UCSD-AML1 (cell line): ENCODE results near the gene C5orf58.
"Not testable (repeated sequence)": the region's sequence is repeated elsewhere in the genome, so short reads cannot be mapped to it uniquely, and the experiment has no call there.

Experiments
- DNase-seq: peaks from one replicate; lab custom pipeline; 2025; ENCODE audit not compliant: unreplicated experiment; lab: John Stamatoyannopoulos, UW

The C5orf58 gene

DNA sequence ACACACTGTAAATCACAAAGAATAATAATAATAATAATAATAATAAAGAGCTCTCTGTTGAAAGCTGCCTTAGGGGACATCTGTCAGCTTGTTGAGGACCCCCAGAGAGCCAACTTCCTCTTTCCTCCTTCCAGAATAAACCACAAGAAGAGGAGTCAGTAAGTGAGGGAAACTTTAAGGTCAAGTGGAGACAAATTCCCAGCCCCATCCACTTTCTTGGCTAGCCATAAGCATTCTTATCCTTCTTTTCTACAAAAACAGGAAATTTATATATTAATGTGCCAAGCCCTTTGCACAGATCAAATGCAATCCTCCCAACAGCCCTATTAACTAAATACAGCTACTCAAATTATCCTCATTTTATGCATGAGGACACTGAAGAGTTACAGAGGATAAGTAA is 9.4 kb upstream of the C5orf58 start:
- no peak for DNase-seq

DNA sequence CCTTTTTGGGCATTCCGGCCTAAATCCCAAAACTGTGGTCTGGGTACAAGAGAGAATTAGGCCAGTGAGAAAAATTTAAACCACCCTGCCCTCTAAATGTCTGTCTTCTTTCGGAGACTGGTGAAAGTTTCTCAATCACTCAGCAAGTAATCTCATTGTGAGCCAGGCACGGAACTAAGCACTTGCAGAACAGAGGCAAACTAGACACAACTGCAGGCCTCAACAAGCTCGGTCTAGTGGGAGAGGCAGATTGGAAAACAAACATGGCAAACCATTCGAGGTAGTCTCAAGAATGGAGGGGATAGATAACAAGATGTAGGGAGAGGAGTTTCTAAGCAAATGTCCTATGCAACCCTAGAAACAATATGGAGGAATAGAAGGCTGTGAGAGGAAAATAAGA is 8.9 kb upstream of the C5orf58 start:
- no peak for DNase-seq

DNA sequence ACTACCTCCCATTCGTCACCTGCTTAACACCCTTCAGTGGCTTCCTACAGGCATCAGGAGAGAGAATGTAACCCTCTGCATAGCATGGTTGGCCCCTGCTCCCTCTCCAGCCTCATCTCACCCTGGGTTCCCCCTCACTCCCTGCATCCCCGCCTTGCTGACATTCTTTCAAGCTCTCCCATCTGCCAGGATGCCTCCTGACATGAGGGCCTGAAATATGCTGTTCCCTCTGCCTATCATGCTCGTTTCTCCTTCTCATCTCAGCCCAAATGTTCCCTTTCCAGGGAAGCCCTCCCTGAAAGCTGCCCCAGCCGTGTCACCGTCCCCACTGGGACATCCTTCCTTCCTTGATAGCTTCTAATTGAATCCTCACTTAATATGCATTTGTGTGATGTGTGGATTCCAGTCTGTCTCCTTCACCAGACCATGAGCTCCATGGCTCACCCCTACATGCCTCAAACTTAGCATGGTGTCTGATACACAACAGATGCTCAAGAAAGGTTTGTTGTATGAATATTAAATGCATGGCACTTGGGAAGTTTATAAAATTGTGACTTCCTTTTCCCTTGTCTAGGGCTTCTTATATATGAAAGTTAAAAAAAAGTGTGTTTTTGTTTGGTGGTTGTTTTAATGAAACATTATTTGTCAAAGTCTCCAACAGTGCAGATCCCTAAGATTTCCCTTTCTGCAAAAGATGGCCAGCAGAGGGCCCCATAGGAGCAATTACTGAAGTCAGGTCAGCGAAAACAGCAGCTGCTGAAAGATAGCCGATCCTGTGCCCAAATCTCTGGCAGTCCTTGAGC is 7.3 kb upstream of the C5orf58 start:
- DNase-seq, result peak; percentile 58

DNA sequence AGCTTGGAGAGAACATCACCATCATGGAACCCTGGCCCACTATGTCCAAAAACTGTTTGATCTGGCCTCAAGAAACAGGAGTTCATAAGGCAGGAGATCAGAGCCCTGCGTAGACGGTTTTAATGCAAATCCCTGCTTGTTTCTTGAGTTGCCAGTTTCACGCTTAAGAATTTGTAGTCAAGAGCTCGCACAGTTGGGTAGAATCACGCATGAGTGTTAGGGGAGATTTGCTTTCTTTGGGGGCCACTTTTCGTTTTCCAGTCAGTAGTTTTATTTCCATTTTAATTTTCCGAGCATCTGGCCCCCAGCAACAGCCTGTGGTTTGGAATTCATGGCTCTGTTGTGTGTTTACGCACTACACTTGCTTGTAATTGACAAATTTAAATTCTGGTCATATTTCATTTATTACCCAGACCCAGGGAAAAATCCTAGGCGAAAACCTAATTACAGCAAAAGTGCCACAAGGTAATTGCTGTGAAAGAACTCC is 6.6 kb upstream of the C5orf58 start:
- DNase-seq, result no peak

DNA sequence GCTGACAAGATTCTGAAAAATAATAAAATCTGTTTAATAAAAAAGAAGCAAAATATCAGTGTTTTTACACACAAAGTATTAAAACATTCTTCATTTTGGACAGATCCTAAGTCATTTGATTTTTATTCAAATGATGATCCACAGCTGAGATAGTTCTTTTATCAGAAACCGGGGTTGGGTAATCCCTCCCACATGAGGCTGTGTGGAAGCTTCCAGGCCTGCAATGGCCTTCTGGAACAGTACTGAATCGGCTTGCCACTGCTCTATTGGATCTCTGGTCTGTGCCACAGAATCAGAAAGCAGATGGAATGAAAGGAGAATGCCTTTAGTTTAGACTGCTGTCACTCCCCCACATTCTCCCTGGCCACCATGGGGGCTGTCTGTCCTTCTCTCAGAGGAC is 6.1 kb upstream of the C5orf58 start:
- DNase-seq, result no peak

DNA sequence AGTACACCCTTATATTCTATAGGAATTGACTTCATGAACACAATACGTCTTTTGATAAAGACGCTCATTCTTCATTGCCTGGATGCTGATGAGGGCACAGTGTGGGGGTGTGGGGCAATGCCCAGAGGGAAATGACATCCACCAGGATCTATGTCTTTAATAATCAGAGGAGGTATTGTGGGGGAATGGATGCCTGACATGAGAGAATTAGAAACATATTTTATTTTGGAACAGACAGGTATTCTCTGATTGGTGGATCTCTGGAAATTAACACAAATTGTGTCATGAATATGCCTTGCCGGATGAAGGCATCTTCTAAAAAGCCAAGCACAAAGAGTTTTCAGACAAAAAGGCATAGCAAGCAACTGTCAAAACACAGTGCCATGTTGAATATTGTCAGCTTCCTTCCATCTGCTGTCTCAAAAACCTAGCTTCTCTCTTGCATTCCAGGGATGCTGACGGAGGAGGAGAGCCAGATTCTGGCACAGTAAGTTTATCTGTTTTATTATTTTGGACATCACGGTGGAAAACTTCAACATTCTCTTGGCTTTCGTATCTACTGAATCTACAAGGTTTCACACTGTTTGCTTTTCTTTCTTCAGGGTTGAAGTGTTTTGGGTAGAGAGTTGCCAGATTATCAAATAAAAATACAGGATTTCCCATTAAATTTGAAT is 3.9 kb upstream of the C5orf58 start:
- no peak for DNase-seq

DNA sequence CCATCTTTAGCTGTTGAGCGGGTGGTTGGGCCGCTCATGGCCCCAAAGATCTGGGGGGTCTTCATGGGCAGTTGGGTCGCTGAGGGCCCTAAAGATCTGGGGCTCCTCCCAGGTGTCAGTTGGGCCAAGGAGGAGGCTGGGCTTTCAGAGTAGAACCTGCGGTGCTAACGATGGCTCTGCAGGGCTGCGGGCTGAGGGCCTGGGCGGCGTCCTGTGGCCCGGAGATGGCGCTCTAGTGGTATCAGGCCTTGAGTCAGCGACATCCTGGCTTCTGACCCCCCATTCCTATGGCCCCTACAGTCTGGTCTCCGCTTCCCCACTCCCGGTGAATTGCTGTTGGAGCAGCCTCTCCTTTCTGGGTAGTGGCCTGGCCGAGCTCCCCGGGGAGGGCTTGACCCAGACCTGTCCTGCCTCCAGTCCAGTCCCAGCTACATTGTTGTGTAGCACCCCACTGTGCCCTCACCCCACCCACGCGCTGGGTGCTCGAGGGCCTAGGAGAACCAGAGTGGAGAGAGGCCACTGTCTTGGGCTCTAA is 640 bp downstream of the C5orf58 start:
- no peak for DNase-seq

DNA sequence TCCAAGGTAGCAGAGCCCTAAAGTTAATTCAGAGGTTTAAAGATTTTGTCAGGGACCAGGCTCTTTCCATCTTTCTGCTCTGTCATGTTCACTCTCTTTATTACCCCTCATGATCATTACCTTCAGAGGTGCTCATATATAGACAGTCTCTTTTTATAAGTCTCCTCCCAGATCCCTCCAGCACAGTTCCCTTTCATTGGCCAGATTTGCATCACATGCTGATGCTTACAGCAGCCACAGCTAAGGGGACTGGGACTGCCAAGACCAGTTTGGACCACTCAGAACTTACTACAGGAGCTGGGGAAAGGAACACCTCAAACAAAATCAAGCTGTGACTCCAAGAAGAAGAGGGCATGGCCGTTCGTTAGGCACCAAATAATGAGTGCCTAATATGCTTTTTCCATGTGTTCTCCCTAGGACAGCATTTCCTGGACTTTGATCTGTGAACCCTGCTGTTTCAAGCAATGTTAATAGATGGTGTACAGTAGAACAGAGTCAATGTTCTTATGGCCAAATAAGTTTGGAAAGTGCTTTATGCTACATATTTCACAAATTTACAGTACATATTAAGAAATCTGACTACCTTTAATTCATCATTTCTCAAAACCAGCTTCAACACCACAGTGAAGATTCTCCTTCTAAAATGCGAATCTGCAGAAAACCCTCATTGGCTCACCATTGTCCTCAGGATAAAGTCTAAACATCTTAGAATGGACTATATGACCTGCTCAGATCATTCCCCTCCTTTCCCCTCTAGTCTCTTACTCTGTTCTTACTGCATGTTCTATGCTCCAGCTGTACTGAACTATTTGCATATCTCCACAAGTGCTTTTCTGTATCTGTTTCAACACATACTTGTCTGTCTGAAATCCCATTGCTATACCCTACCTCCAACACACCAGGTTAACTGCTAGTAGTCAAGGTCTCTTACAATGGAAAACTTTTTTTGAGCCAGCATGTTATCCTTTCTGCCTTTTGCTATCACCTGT is 3.4 kb downstream of the C5orf58 start:
- DNase-seq, result no peak

DNA sequence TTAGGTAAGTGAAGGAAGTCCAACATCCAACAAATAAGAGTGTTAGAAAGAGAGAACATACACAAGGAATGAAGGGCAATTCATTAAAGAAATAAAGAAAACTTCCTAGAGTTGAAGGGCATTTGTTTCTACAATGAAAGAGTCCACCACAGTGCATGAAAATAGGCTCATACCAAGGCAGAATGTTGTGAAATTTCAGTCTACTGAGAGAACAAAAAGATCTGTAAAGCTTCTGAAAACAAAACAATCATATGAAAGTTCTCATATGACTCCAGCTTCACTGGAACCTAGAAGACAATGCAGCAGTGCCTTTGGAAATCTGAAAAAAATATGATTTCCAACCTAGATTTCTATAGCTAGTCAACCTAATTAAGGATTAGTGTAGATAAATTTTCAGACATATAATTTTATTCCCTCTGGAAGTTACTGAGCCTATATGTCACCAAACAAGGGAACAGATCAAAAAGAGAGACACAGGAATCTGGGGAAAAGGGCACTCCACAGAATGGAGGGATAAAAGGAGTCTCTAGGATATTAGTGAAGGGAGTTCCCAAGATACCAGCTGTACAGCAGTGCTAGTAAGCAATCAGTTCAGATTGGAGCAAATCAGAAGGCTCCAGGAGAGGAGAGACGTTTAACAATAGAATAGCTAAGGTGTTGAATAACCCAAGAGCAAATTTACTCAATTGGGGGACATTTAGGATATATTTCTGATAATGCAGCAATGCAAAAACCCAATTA is 5.8 kb downstream of the C5orf58 start:
- DNase-seq, result no peak

DNA sequence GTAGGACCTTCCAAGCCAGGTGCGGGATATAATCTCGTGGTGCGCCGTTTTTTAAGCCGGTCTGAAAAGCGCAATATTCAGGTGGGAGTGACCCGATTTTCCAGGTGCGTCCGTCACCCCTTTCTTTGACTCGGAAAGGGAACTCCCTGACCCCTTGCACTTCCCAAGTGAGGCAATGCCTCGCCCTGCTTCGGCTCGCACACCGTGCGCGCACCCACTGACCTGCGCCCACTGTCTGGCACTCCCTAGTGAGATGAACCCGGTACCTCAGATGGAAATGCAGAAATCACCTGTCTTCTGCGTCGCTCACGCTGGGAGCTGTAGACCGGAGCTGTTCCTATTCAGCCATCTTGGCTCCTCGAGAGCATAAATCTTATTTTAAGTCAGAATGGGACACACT is 12.7 kb downstream of the C5orf58 start:
- DNase-seq, result not testable (repeated sequence)

DNA sequence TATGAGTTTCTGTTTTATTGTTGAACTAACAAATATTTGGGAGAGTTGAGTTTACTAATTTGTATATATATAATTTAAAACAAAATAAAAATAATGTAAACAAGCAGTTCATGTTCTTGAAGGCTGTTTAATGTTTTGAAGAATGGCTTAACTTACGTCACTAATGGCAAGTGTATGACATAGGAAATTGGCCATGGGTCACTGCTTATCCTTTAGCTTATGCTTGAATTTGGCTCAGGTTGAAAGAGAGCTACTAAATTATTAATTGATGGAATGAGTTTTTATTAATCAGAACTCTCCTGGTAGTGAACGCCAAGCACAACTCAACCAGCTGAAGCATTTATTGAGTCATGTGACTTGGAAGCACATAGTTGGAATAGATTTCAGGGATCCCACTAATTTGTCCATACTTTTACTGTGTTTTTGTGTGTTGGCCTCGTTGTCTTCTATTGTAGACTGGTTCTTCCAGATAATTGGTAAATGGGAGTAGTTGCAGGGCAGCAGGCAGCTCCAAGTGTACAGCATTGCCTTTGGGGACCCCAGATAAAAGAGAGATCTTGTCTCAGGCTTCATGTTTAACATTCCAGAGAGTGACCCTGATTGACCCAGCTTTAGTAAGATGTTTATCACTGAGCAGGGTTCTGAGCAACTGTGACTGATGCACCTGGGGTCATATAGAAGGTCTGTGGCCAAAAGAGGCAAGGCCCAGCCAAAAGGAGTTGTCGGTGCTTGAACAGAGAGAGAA is 13.5 kb downstream of the C5orf58 start:
- DNase-seq, result no peak

DNA sequence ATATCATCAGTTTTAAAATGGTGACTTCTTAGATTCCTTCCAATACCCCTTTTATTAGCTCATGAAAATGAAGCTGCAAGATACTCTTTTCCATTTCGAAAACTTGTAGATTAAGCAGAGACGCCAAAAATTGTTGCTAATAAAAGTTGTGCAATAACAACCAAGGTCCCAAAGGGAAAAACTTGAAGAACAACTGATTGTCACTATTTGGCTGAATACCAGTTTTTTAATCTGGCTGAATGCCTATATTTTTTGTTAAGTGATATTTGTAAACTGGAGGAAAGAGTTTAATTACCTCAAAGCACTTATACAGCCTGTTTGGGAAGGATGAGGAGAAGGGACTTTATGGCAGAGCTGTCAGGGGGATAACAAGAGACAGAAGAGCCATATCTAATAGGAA is 14.6 kb downstream of the C5orf58 start:
- DNase-seq, result no peak

DNA sequence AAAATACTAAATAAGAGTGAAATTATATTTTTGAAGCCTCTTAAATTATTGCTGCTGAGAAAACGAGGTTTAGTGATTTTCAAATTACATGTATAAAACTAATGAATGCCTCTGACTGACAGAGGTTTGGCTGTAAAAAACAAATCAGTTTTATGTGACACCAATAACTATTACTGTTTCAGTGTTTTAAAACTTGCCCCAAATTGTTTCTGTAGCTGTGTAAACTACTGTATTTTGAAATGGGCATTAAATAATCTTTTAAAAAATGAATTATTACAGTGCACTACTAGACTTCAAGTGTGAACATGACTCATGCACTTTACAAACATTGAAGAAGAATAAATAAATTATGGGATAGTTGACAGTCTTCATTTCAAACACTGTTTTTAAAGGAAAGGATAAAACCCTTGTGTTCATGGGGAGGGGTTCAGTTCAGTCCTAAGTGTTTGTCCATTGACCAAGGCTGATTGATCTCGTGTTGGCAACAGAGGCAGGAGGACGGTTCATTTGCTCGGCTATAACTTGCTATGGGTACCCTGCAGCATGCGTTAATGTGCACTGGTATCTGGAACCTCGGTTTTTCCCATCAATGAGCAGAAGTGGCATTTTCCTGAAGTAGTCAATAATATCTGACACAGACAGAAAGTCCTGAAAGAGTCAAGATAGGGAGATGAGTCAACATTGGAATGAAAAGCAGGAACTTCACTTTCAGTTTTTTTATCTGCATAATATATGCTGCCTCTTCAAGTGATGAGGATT is 15.6 kb downstream of the C5orf58 start:
- no peak for DNase-seq

DNA sequence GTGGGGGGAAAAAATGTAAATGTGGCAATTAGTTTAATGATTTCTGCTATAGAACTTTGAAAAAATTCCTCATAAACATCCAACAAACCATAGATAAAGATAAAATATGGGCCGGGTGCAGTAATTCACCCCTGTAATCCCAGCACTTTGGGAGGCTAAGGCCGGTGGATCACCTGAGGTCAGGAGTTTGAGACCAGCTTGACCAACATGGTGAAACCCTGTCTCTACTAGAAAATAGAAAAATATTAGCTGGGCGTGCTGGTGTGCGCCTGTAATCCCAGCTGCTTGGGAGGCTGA is 16.1 kb downstream of the C5orf58 start:
- DNase-seq, result not testable (repeated sequence)

DNA sequence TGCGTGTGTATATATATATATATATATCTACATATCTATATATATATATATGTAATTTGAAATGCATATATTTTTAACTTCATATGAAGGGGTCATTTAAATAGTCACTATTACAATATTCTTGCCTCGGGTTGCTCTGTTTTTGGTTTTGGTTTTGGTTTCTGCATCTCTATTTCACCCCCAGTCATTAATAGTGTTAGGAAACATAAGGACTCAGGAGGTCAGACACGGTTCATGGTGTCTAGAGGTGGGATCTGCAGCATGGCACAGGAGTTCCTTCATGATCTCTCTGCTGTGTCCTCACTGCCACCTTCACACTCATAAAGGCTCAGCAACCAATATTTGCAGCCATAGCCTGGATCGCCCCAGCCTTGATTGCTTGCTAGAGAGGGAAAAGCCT is 16.6 kb downstream of the C5orf58 start:
- no peak for DNase-seq

DNA sequence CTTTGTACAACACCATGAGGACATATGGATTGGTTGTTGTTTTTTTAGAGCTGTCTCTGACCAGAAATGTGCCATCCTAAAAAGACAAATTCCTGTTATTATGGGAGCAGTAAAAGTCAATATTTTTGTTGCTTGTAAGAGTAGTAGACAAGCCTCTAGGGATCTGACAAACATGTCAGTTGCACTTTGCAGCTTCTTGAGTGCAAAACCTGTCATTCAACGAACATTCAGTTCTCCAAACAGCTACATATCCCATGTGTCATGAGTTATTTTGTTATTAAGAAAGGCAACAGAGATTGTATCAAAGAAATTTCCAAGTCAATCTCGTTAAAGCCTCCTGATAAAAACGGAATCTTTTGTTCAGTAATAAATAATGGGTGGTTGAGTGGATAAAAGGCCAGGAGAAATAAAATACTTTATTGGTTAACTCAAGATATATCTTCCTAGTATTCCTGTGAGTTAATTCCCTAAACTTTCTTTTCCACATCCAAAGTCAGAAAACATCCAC is 18.1 kb downstream of the C5orf58 start:
- no peak for DNase-seq

DNA sequence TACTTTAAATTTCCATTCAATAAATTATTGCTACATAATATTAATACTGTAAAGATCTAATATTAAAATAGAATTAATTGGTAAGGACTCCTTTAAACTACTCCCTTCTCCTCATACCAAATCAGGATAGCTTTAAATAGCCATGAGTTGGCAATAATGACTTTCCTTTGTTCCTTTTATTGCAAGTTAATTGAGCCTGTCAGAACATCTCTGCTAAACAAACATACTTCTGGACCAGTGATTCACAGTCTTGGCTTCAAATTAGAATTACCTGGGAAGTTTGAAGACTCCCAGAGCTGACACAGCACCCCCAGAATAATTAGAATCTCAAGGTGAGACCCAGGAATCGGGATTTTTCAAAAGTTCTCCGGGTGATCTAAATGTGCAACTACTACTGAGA is 18.7 kb downstream of the C5orf58 start:
- no peak for DNase-seq

DNA sequence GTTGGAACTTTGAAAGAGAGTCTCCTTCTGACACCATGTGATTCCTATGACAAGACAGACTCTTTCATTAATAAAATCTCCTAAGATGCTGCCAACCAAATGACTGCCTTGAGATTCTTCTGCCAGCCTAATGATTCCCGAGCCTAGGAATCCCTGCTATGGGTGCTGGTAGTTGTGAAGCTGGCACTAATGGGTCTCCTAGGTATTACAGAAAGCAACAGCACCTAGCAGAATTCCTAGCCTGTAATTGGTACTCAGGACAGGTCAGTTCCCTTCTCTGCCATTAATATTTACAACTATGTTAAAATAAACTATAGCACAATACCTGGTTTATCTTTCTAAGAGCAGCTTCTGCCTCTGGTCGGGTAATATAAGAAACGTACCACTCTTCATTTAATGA is 19.3 kb downstream of the C5orf58 start:
- DNase-seq, result no peak
